HG03457 (cell line): ENCODE results near the gene SUN1.
"Not testable (repeated sequence)": the region's sequence is repeated elsewhere in the genome, so short reads cannot be mapped to it uniquely, and the experiment has no call there.

Source experiments
- ATAC-seq: cut with Tn5 transposase; IDR thresholded peaks from one replicate; pipeline ENCODE4 v1.9.1; 2021; ENCODE audit warnings: moderate number of reproducible peaks; ENCODE audit not compliant: unreplicated experiment

Gene SUN1

DNA sequence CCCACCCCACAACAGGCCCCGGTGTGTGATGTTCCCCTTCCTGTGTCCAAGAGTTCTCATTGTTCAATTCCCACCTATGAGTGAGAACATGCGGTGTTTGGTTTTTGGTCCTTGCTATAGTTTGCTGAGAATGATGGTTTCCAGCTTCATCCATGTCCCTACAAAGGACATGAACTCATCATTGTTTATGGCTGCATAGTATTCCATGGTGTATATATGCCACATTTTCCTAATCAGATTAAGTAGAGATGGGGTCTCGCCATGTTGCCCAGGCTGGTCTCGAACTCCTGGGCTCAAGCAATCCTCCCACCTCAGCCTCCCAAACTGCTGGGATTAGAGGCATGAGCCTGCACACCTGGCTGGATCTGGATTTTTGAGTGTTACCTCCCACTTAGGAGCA, 28.5 kb upstream of the SUN1 start:
- not testable (repeated sequence) for ATAC-seq

DNA sequence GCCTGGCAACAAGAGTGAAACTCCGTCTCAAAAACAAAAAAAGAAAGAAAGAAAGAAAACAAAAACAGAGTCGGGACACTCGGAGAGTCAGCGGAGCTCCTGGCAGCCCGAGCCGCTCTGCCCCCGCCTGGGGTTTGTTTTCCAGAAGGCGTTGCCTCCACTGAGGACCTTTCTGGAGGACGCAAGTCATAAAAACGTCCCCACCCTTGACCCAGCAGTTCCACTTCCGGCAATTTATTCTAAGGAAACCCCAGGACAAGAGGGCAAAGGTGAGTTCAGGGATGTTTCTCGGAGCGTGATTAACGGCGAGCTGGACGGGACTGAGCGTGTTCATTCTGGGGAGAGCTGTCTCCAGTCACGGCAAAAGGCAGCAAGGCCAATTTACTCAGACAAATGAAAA, 27.0 kb upstream of the SUN1 start:
- ATAC-seq = no peak

DNA sequence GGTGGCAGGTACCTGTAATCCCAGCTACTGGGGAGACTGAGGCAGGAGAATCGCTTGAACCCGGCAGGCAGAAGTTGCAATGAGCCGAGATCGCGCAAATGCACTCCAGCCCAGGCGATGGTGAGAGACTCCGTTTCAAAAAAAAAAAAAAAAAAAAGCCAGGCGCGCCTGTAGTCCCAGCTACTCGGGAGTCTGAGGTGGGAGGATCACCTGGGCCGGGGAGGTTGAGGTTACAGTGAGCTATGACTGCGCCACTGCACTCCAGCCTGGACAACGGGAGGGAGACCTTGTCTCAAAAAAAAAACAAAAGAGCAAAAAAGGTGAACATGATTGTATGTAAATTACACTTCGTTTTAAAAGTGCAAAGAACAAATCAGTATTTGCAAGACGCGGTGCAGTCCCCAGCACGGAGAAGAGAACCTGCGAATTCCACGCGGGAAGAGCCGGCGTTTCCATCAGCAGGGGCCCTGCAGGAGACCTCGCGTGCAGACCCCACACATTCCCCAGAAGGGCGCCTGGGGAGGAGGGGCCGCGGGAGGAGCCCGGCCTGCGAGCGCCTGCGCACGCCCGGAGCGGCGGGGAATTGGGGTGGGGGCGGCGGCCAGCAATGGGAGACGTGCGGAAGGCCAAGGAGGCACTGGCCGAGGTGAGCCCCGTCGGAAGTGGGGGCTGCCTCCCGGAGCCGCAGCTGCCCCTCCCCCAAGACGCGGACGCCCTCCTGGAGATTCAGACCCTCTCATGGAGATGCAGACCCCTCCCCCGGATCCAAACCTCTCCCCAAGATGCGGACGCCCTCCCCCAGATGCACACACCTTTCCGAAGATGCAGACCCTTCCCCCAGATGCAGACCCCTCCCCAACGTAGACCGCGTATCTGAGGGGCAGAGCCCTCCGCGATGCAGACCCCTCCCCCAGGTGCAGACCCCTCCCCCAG, 16.7 kb upstream of the SUN1 start:
- no peak for ATAC-seq

DNA sequence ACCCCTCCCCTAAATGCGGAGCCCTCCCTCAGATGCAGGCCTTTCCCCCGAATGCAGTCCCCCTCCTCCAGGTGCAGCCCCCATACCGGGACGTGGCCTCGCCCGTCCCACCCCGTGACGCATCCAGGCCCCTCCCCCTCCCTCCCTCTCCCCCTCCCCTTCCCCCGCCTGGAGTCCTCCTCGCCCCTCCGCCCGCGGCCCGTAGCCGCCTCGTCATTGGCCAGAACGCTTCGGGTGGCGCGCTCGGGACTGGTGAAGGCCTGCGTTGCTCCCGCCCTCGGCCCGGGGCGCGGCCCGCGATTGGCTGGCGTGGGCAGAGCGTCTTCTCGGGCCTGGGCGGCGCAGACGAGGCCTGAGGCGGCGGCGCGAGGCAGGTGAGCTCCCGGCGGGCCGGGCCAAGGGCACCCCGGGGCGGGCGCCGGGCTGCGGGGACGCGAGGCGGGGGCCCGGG, 16.0 kb upstream of the SUN1 start:
- ATAC-seq = peak; percentile 88

DNA sequence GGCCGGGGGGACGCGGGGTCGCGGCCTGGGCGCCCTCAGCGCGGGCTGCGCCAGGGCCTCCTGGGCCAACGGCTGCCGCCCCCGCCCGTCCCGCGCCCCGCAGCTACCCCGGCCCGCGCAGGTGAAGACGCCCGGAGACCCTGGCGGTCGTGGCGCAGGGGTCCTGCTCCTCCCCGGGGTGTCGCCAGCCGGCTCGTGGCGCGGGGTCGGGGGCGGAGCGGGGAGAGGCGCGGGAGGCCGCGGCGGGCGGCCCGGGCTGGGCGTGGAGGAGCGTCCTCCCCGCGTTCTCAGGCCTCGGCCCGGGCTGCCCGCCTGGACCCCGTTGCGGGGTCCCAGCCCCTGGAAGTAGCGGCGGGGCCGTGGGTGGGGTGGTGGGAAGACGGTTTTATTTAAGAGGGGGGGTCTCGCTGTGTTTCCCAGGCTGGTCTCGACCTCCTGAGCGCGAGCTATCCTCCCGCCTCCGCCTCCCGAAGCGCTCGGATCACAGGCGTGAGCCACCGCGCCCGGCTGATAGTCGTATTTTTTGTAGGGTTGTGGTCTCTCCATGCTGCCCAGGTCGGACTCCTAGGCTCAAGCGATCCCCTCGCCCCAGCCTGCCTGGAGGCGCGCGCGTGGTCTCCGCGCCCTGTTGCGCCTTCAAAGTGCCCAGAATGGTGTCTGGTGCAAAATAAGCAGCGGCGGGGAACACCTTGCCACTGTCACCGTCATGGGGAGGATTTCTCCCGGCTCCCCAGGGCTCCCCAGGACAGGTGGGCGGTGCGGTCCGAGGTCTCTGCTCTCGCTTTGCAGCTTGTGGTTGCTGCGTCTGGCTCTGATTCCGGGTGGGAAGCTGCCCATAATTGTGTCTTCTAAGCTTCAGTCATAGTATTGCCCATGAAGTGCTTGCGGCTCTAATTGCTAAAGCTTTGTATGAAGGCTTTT, 15.3 kb upstream of the SUN1 start:
- no peak for ATAC-seq

DNA sequence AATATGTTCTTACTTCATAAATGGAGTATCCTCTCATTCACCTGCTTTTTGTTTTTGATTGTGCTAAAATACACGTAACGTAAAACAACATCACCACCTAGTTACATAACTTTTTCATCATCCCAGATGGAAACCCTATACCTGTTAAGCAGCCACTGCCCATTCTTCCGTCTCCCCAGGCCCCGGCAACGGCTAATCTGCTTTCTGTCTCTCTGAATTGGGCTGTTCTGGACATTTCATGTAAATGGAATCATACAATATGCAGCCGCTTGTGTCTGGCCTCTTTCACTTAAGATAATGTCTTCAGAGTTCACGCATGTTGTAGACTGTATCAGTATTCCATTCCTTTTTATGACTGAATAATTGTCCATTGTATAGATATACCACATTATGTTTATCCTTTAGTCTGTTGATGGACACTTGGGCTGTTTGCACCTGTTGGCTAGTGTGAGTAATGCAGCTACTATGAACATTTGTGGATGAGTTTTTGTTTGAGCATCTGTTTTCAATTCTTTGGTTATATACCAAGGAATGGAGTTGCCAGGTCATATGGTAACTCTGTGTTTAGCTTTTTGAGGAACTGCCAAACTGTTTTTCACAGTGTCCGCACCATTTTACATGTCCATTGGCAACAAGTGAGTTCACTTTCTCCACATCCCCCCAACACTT, 14.1 kb upstream of the SUN1 start:
- no peak for ATAC-seq

DNA sequence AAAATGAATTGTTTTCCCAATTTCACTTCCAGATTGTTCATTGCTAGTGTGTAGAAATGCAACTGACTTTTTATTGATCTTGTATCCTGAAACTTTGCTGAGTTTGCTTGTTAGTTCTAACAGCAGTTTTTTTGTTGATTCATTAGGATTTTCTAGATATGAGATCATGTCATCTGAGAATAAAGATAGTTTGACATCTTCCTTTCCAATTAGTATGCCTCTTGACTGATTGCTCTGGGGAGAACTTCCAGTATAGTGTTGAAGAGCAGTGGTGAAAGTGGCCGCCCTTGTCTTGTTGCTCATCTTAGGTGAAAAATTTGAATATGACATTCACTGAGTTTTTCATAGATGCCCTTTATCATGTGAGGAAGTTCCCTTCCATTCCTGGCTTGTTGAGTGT, 11.9 kb upstream of the SUN1 start:
- ATAC-seq = no peak

DNA sequence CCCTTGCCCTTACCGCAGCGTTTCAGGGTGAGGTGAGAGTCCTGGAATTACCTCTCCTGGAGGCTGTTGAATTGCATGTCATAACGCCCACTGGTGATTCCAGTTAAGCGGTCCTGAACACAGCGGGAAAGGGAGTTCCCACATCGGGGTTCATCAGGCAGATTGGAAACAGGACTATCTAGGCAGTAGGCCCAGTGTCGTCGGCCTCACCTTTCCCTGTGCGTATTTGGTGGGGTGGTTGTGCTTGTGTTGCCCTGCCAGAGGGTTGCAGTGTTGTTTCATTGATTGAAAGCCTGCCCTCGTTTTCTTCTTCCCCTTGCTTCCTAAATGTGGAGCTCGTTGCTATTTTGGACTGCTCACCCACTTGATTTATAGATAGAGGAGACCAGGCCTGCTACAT, 10.6 kb upstream of the SUN1 start:
- ATAC-seq = no peak

DNA sequence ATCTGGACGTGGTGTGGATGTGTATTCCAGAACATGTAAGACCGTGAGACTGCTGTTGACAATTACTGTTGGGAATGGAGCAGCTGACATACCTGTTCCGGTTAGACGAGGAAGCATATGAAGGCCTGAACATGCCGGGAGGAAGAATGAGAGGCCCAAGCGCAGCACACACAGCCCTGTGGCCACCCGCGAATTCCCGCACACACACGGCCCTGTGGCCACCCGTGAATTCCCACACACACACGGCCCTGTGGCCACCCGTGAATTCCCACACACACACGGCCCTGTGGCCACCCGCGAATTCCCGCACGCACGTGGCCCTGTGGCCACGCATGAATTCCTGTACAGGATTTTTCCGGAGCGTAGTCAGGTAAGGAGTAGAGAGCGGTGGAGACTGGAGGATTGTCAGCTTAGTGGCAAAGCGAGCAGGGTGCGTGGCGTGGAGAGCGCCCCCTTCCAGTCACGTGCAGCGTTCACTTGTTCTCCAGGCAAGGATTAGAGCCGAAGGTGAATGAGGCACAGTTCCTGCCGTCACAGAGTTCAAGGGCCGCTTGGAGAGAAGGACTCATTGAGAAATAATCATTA, 9.5 kb upstream of the SUN1 start:
- no peak for ATAC-seq

DNA sequence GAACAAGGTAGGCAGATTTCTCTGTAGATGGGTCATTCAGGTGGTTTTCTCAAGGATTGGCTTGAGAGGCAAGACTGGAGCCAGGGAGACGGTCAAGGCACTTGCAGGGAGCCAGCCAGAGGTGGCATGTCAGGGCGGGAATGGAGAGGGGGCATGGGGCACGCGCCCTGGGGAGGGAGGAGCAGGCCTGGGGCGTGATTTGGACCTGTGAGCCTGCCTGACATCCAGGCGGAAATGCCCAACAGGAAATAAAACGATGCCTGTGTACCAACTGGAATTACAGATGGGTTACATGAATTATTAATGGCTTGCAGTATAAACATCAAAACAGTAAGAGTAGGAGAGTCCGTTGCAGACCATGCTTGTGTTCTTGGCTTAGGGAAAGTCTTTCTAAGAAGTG, 8.6 kb upstream of the SUN1 start:
- no peak for ATAC-seq

DNA sequence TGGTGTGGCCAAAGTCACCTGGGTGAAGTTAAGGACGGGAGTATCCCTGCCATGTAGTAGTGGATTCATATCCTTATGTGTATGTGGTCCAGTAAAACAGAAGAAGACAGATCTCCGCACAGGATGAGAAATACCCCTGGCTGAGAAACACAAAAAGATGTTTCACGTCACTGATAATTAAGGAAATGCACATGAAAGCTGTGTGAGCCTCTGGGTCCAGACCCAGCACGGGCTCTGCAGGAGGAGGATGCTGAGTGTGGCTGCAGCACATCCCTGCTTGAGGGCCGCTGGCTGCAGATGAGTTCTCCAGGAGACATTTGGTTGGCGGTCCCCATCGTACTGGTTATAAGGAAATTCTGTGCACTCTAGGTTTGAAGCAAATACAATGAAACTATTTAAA, 8.2 kb upstream of the SUN1 start:
- no peak for ATAC-seq

DNA sequence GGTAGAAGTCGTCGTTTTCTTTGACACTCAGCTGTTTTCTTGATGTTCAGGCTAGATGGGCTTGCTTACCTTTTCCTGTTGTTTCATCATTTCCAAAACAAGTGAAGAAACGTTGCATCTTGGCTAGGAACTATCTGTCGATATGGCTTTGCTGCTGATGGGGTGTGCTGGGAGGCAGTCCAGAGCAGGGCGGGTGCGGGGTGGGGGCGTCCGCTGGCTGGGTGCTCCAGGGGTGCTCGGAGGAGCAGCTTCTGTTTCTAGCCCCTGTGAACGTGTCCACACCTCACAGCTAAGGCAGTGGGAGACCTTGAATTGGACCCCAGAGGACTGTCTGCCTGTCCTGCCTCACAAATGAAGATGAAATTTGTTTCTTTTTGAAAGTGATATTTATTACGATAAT, 7.6 kb upstream of the SUN1 start:
- ATAC-seq = no peak

DNA sequence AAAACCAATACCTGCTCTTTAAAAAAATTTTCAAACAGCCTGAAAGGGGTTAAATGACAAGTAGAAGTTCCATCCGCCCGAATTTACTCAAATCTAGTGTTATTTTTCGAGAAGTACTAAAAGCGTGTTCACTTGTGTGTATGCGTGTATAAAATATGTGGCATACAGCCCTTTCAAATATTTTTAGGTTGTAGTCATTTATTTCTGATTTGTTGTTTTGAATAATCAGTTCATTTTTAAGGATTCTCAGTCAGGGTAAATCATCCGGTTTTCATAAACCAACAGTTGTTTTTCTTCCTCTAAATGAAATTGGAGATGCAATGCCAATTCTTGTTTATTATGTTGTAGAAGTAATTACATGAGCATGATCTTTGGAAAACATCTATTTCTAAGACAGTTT, 6.9 kb upstream of the SUN1 start:
- ATAC-seq = no peak

DNA sequence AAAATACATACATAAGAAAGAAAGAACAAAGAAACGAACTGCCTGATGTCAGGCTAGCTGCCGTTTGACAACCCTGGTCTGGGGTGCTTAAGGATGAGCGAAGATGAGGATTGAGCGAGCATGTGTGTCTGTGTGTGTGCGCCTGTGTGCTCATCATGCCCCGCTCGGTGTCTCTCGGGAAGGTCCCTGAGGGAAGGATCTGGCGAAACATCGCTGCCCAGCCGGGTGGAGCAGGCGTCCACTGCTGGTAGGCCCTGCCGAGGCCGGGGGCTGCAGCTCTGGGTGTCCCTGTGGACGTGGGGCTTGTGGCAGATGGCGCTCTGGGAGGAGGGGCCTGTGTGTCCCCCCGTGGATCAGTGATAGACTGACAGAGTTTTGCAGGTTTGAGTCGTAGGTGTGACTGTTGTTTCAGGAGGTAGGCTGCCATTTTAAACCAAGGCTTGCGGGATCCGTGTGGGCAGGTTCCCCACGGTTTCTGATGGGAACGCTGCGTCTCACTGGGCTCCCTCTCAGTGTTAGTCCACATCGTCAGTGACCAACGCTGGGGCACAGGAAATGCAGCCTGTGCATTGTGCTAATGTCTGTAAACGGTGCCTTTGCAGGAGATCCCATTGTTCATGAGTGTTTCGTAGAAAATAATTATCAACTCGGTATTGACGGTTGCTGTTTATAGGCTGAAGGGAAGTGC, 5.9 kb upstream of the SUN1 start:
- ATAC-seq = no peak

DNA sequence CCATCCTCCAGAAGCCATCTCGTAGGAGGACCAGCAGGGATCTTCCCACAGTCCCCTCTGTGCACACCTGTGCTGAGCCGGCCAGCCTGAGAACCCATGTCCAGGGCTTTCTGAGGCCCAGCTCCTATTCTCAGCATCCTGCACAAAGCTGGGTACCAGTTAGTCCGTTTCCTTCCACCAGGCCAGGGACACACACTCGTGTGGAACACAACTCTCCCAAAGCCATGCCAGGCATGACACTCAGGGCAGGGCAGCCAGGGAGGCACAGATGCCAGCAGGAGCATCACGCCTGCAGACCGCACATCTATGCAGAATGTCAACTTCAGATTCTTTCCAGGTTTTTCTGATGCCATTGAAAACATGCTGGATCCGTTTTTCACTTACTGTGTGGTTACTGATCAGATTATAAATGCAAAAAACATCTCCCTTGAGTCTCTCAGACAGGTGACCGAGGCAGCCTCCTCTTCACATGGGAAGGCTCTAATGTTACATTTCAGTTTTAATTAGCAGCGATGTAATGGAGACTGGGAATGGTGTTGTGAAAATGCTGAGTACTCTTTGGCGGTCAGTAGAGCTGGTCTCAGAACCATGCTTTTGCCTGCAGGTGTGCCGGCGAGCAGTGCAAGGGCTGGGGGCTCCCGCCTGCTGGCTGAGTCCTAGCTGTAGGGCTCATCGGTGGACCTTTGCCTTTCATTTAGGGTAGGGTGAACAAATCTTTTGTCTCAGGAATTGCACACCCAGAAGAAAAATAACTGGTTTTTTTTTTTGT, 3.3 kb upstream of the SUN1 start:
- ATAC-seq = no peak

DNA sequence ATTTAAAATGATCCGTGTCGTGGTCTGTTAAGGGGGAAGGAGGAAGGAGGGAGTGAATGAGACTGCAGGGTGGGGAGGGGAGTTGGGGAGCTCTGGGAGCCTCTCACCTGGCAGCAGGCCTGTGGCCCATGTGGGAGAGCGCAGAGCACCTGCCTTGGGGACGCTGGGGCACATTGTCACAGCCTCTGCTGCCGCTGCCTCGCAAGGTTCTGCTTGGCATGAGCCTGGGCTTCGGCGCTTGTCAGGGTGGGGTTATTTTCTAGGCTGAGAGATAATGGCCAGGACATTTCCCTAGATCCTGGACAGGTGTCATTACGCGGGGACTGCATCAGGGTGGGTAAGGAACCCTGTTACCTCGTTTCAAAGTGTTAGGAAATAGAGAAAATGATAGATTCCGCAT, 2.2 kb upstream of the SUN1 start:
- ATAC-seq = no peak

DNA sequence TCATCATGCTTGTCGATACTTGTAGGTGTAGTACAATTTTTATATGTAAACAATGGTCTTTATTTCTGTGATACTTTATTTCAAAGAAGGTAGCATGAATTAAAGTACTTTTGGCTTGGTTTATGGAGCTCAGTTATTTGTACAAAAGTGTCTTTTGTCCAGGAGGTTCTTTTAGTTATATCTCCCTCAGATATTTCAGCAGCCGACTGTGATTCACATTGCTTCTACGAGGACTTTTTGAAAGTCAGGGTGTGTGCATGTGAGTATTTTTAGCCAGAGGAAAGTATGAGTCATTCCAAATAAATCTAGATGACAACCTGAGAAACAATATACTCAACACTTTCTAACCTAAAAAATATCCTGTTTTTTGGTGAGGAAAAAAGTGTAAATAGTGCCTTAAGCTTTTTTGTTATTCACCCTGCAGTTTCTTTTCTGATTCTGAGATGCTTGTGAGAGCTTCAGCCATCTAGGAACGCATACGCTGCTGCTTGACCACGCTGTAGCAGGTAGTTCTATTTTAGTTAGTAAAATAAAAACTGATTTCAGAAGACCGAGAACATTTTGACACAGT, 595 bp upstream of the SUN1 start:
- no peak for ATAC-seq

DNA sequence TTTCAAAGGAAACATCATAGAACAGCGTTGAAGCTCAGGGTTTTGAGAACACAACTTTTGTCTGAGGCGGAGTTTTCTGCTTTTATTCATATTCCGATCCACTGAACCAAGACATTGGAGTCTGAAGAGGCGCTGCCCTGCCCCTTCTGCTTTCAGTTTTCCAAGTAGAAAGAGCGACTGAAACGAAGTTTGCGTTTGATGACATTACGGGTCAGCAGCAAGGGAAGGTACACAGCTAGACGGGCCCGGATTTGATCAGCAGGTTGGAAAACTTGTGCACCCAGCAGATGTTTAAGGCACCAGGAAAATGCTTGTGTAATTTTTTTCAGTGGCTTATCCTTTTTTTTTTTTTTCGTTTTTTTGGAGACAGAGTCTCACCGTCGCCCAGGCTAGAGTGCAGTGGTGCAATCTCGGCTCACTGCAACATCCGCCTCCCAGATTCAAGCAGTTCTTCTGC, 720 bp downstream of the SUN1 start:
- ATAC-seq = no peak

DNA sequence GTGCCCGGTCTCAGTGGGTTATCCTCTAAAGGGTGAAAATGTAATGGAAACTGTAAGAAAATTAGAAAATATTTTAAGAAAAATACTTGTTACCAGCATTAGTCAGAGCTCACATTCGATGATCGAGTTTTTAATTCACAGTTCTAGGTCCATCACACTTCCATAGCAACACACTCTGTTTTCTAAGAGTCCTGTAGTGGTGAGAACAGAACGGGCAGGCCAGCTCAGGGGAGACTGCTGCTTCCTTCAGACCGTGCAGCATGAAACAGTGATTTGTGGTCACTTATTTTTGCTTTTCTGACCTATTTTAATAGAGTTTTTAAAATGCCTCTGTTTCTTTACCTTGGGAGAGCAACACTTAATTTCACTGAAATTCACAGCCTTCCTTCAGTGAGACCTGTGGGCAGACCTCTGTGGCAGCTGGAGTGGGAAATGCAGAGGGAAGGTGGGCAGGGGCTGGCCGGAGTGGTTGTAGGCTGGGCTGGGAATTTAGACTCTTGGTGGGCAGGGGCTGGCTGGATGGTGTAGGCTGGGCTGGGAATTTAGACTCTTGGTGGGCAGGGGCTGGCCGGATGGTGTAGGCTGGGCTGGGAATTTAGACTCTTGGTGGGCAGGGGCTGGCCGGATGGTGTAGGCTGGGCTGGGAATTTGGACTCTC, 1.5 kb downstream of the SUN1 start:
- ATAC-seq = no peak
